ENCODE measurements around the gene CCDC71. TPM values are rescaled to one million over a fixed set of nuclear protein-coding genes. Genes with fewer than 3 reads are reported as not detected.

The CCDC71 gene
- total and polyA plus RNA-seq, 2 donors (not counting 1 experiment from before 2014, with no cell fraction given), result 15.6 to 30.0 TPM

DNA sequence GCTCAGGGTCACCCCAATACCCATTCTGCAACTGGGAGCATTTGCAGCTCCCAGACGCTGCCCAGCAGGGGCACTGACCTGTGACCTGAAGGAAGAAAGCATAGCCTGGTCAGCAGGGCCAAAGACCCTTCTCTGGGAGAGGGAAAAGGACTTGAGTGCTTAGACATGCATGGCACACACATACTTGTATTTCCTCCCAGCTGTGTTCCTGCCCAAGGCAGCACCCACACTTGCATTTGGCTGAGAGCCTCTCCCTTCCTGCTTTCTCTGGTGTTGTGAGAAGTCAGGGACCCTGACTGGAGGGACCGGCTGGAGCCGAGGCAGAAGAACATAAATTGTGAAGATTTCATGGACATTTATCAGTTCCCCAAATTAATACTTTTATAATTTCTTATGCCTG is 26.1 kb downstream of the CCDC71 start:
- H3K4me3 ChIP-seq (ENCODE audit: control extremely low read depth in 1 of 5, extremely low read depth in 1 of 5, insufficient read depth in 1 of 5, low read depth in 2 of 5, low read length in 4 of 5), result no peak overlapping the region
- H3K79me2 ChIP-seq (ENCODE audit: control insufficient read depth, insufficient read depth, low read length), result no peaks in the 10 kb centered on the region
- H3K9me3 ChIP-seq (ENCODE audit: control extremely low read depth in 1 of 3, control insufficient read depth in 2 of 3, insufficient read depth in 1 of 3, low read length in 2 of 3), result peaks cover 0 to 15% (median 5%) of the 10 kb centered on the region in 3 donors
- CTCF ChIA-PET, result no interaction called here
- Mint-ChIP-seq H3K27ac (no peak overlapping the region), H3K4me1 (no peaks in the 10 kb centered on the region), H3K9me3 (ENCODE audit: insufficient read depth) (peaks cover 9% of the 10 kb centered on the region), H3K4me3 (no peak overlapping the region), H3K27me3 (peaks cover 29% of the 10 kb centered on the region)
- no peaks in the 10 kb centered on the region for H4K20me1 ChIP-seq (ENCODE audit: control insufficient read depth, insufficient read depth, low read length, poor library complexity, severe bottlenecking)
- peaks cover 0 to 21% (median 5%) of the 10 kb centered on the region in 4 experiments for H3K27me3 ChIP-seq (replicated peaks in 1 of 4; ENCODE audit: control extremely low read depth in 1 of 4, control insufficient read depth in 3 of 4, insufficient read depth in 4 of 4, low read length in 3 of 4)
- POLR2A ChIA-PET, result no interaction called here
- no peak for ATAC-seq (ENCODE audit: low read depth)
- H3K36me3 ChIP-seq (replicated peaks in 1 of 2; ENCODE audit: control extremely low read depth in 1 of 2, control insufficient read depth in 1 of 2, extremely low read depth in 1 of 2, insufficient read depth in 2 of 2, low read length in 1 of 2), result no peaks in the 10 kb centered on the region
- H3K4me1 ChIP-seq (ENCODE audit: control insufficient read depth in 2 of 2, insufficient read depth in 2 of 2, low read length in 2 of 2), result no peaks in the 10 kb centered on the region
- no peak overlapping the region for H3K27ac ChIP-seq (ENCODE audit: low read length in 2 of 2)
- H3K9ac ChIP-seq (ENCODE audit: low read length), result no peak overlapping the region
- H3K4me2 ChIP-seq (replicated peaks; ENCODE audit: low read depth, low read length, poor library complexity, severe bottlenecking), result no peak overlapping the region
- TF ChIP-seq EZH2 (IDR thresholded peaks at IDR 0.05; ENCODE audit: borderline replicate concordance, insufficient read depth, low read depth, low read length, poor library complexity, severe bottlenecking) (no peak), CTCF (IDR thresholded peaks at IDR 0.05) (no peak)
- intact Hi-C loops (cut with micrococcal nuclease), result no loop called here
- H2AFZ ChIP-seq (ENCODE audit: insufficient read depth, low read depth, low read length, poor library complexity, severe bottlenecking), result no peak overlapping the region
- no peak for DNase-seq
- 14% methylated on average over 1 of the region's 3 CpGs for WGBS (ENCODE audit: insufficient coverage)

GRCh38 chr3:49135499-49135898 is 30.6 kb downstream of the CCDC71 start:
- Histone ChIP-seq H3K9me3 (ENCODE audit: control extremely low read depth in 1 of 3, control insufficient read depth in 2 of 3, insufficient read depth in 1 of 3, low read length in 2 of 3) (no peaks in the 10 kb centered on the region), H3K4me3 (ENCODE audit: control extremely low read depth in 1 of 5, extremely low read depth in 1 of 5, insufficient read depth in 1 of 5, low read depth in 2 of 5, low read length in 4 of 5) (no peak overlapping the region), H3K27me3 (replicated peaks in 1 of 4; ENCODE audit: control extremely low read depth in 1 of 4, control insufficient read depth in 3 of 4, insufficient read depth in 4 of 4, low read length in 3 of 4) (peaks cover 0 to 42% (median 3%) of the 10 kb centered on the region in 4 experiments), H3K79me2 (ENCODE audit: control insufficient read depth, insufficient read depth, low read length) (no peaks in the 10 kb centered on the region), H3K4me1 (ENCODE audit: control insufficient read depth in 2 of 2, insufficient read depth in 2 of 2, low read length in 2 of 2) (peaks cover 4 to 10% of the 10 kb centered on the region in 2 donors), H2AFZ (ENCODE audit: insufficient read depth, low read depth, low read length, poor library complexity, severe bottlenecking) (no peak overlapping the region), H3K36me3 (replicated peaks in 1 of 2; ENCODE audit: control extremely low read depth in 1 of 2, control insufficient read depth in 1 of 2, extremely low read depth in 1 of 2, insufficient read depth in 2 of 2, low read length in 1 of 2) (no peaks in the 10 kb centered on the region), H4K20me1 (ENCODE audit: control insufficient read depth, insufficient read depth, low read length, poor library complexity, severe bottlenecking) (no peaks in the 10 kb centered on the region), H3K4me2 (replicated peaks; ENCODE audit: low read depth, low read length, poor library complexity, severe bottlenecking) (no peak overlapping the region), H3K9ac (ENCODE audit: low read length) (no peak overlapping the region), H3K27ac (ENCODE audit: low read length in 2 of 2) (no peak overlapping the region)
- no peak overlapping the region for H3K27ac Mint-ChIP-seq
- DNase-seq (no peak), ATAC-seq (ENCODE audit: low read depth) (no peak)
- TF ChIP-seq CTCF (IDR thresholded peaks at IDR 0.05) (no peak), EZH2 (IDR thresholded peaks at IDR 0.05; ENCODE audit: borderline replicate concordance, insufficient read depth, low read depth, low read length, poor library complexity, severe bottlenecking) (no peak)
- ChIA-PET POLR2A (no interaction called here), CTCF (no interaction called here)
- 89% methylated on average over 4 of the region's 4 CpGs for WGBS (ENCODE audit: insufficient coverage)
- peaks cover 2% of the 10 kb centered on the region for H3K9me3 Mint-ChIP-seq (ENCODE audit: insufficient read depth)
- H3K27me3 Mint-ChIP-seq, result peaks cover 31% of the 10 kb centered on the region
- peaks cover 2% of the 10 kb centered on the region for H3K4me1 Mint-ChIP-seq
- intact Hi-C loops (cut with micrococcal nuclease), result no loop called here
- H3K4me3 Mint-ChIP-seq, result no peak overlapping the region

All from B cell (primary cell).